ENCODE measurements around the gene ANKRD33. TPM values are rescaled to one million over a fixed set of nuclear protein-coding genes. Genes with fewer than 3 reads are reported as not detected.
A peak's percentile ranks its signal among the peaks of the same experiment; 100 is the strongest.

ANKRD33 gene
- total and polyA plus RNA-seq, 2 of the 4 experiments (the other 2 are of a cell fraction): under 0.01 to 0.03 TPM

GRCh38 chr12:51851413-51852124 is 36.3 kb upstream of the ANKRD33 start:
- no peak overlapping the region for H3K4ac ChIP-seq (ENCODE audit: low read depth, low read length)
- H2AFZ ChIP-seq (replicated peaks; ENCODE audit: low read length, poor library complexity): no peak overlapping the region
- no peak overlapping the region for H3K9ac ChIP-seq (ENCODE audit: low read depth, low read length)
- H3K56ac ChIP-seq (ENCODE audit: extremely low read depth, insufficient read depth, low read length): no peak overlapping the region
- H2AK5ac ChIP-seq (ENCODE audit: low read depth, low read length): peak overlapping the region; percentile 6; the same call in 1 of the 2 replicates
- no peak for DNase-seq
- BruUV-seq (replicated peaks): no TSS peak
- no peak overlapping the region for H4K8ac ChIP-seq (ENCODE audit: low read depth in 2 of 2, low read length in 2 of 2)
- CTCF ChIA-PET: no interaction called here
- H4K91ac ChIP-seq (ENCODE audit: insufficient read depth, low read depth, low read length): no peak overlapping the region
- POLR2A ChIA-PET (ENCODE audit: unreplicated experiment): interaction anchor here (0.6 kb wide), 1 partner anchor 12 kb away, joined by 5 read pairs; no protein-coding TSS in a partner anchor
- no peak overlapping the region for H3K14ac ChIP-seq (replicated peaks; ENCODE audit: low read depth, low read length)
- H2BK15ac ChIP-seq (ENCODE audit: low read depth, low read length): no peak overlapping the region
- H3K79me1 ChIP-seq (ENCODE audit: low read depth in 1 of 2, low read length in 2 of 2): no peaks in the 10 kb centered on the region
- dilution Hi-C loops (cut with HindIII; ENCODE audit: low sequenced_read_pairs, unreplicated experiment) (loop anchor here (25.0 kb wide), 1 partner anchor 111 kb away; the partner anchor contains the start of gene ACVR1B), in situ Hi-C loops (cut with MboI; ENCODE audit: low sequenced_read_pairs) (no loop called here), intact Hi-C loops (cut with micrococcal nuclease) (no loop called here)
- no peak overlapping the region for H2BK5ac ChIP-seq (ENCODE audit: low read depth, low read length, poor library complexity, severe bottlenecking)
- H3K9me3 ChIP-seq (ENCODE audit: control insufficient read depth, insufficient read depth, low read length): no peaks in the 10 kb centered on the region
- H3K27me3 ChIP-seq (ENCODE audit: control insufficient read depth, insufficient read depth, low read length): peaks cover 31% of the 10 kb centered on the region
- H2BK120ac ChIP-seq (ENCODE audit: low read depth, low read length): no peak overlapping the region
- no peak overlapping the region for H4K5ac ChIP-seq (ENCODE audit: low read depth, low read length)
- no peak overlapping the region for H2BK20ac ChIP-seq (ENCODE audit: low read depth, low read length)
- 52% methylated on average over 2 of the region's 8 CpGs; no CpG with 5 or more reads in 1 of the 2 experiments for whole genome bisulfite sequencing, 2 experiments (ENCODE audit: extremely low coverage in 2 of 2, insufficient read length in 1 of 2)
- H3K27ac ChIP-seq (ENCODE audit: insufficient read depth, low read length): no peak overlapping the region
- H3K36me3 ChIP-seq (ENCODE audit: control insufficient read depth, insufficient read depth, low read length): no peaks in the 10 kb centered on the region
- H2AK9ac ChIP-seq (replicated peaks; ENCODE audit: low read depth, low read length, poor library complexity): no peak overlapping the region
- TF ChIP-seq RCOR1 (IDR thresholded peaks at IDR 0.05; ENCODE audit: insufficient replicate concordance, low read length): no peak
- TF ChIP-seq FOS (IDR thresholded peaks at IDR 0.05; ENCODE audit: low read depth, low read length): no peak
- no peak for TF ChIP-seq USF2 (IDR thresholded peaks at IDR 0.05; ENCODE audit: low read depth, low read length)
- TF ChIP-seq RFX5 (IDR thresholded peaks at IDR 0.05; ENCODE audit: low read depth, low read length): no peak
- TF ChIP-seq BHLHE40 (IDR thresholded peaks at IDR 0.05; ENCODE audit: low read depth, low read length): no peak
- H3K9me1 ChIP-seq (ENCODE audit: insufficient read depth, low read length): peaks cover 2% of the 10 kb centered on the region; the same call in 1 of the 2 replicates
- H3K4me2 ChIP-seq (ENCODE audit: low read depth, low read length): no peak overlapping the region
- no peak overlapping the region for H3K18ac ChIP-seq (ENCODE audit: low read depth, low read length)
- H3K4me1 ChIP-seq (ENCODE audit: control insufficient read depth, insufficient read depth, low read length): no peaks in the 10 kb centered on the region; the same call in 1 of the 2 replicates
- no peaks in the 10 kb centered on the region for H4K20me1 ChIP-seq (ENCODE audit: insufficient read depth, low read length)
- no peak overlapping the region for H3K23ac ChIP-seq (ENCODE audit: low read depth, low read length)
- H3K4me3 ChIP-seq (ENCODE audit: insufficient read depth, low read depth, low read length): no peak overlapping the region
- no peak for ATAC-seq (ENCODE audit: low read depth)

Measured in IMR-90 (cell line).